ENCODE data around the gene WNT4.

The WNT4 gene

DNA sequence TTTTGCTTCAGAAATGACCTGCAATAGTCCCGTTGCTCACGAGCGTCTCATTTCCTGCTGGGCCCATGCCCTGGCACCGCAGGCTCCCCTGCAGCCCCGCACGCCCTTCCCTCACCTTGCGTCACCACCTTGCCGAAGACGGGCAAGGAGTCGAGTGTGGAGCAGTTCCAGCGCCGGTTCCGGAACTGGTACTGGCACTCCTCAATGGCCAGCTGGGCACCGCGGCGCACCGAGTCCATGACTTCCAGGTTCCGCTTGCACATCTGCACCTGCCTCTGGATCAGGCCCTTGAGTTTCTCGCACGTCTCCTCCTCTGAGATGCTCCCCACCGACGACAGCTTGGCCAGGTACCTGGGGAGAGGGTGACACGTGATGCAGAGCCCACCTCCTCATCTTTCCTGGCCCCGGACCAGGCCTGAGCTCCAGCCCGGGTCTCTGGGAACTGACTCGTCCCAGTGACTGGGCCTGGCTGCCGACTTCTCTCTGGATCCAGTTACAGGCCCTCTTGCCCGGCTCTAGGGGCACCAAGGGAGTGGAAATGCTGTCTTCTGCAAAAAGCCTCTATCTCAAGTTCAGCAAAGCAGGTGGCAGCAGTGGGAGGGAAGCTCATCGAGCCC is 13.3 kb downstream of the WNT4 start:
- DNase-seq (ENCODE audit: low read depth, low spot score), result no peak

DNA sequence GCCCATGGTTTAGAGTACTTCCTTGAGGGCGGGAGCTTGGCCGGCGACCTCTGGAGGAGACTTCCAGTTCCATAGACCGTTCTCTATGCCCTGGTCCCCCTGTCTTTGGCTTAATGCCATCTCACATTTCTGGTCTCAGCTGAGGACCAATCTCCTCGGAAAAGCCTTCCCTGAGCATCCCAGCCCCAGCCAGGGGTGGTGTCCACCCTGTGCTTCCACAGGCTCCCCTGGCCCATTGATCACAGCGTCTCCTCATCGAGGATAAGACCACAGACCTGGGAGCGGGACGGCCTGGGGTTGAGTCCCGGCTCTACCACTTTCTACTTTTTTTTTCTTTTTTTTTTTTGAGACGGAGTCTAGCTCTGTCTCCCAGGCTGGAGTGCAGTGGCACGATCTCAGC is 14.5 kb downstream of the WNT4 start:
- no peak for DNase-seq (ENCODE audit: low read depth, low spot score)

DNA sequence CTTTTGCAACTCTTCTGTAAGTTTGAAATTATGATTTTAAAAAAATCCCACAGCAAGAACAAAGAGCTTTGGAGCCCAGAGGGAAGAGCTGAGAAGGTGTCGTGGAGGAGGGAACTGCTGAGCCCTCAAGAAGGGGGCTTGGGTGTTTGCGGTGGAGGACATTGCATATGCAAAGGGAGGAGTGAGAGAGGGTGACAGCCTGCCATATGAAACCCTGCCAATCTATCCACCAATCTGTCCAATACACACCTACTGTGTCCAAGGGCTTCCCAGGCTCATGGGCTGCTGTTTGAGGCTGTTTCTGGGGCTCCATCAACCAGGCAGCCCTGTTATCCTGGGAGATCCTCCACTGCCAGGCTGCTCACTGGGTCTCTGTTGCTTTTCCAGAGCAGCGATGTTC is 15.2 kb downstream of the WNT4 start:
- DNase-seq (ENCODE audit: low read depth, low spot score), result no peak

DNA sequence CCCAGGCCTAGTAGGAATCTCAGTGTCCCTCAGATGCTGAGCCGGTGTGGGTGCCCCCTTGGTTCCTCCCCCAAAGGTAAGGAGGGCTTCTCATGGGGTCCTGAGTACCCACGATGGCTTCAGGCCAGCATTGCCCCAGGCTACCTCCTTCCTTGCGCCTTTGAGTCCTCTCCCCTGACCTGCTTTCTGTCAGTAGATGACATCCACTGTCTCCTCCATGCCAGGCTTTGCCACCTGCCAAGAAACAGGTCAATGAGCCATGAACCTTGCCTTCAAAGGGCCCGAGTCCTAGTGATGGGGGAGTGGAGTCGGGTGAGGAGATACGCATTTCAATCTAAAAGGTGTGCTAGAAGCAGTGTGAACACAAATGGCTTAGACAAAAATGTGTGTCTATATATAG is 15.6 kb downstream of the WNT4 start:
- DNase-seq (ENCODE audit: low read depth, low spot score), result no peak

DNA sequence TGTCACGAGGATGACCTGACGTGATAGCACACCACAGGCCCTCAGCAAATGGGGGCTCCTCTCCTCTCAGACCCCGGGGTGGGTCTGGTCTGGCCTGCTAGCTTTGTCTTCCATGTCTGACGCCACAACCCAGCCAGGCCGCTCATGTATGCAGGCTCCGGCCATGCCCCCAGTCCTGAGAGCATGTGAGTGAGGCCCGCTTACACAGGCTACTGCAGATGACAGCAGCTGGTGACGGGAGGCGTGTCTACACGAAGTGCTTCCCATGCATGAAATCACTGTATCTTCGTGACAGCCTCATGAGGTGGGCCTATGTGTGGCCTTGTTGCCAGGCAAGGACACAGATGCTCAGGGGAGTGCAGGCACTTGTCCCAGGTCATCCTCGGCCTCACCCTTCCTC is 16.4 kb downstream of the WNT4 start:
- no peak for DNase-seq (ENCODE audit: low read depth, low spot score)

DNA sequence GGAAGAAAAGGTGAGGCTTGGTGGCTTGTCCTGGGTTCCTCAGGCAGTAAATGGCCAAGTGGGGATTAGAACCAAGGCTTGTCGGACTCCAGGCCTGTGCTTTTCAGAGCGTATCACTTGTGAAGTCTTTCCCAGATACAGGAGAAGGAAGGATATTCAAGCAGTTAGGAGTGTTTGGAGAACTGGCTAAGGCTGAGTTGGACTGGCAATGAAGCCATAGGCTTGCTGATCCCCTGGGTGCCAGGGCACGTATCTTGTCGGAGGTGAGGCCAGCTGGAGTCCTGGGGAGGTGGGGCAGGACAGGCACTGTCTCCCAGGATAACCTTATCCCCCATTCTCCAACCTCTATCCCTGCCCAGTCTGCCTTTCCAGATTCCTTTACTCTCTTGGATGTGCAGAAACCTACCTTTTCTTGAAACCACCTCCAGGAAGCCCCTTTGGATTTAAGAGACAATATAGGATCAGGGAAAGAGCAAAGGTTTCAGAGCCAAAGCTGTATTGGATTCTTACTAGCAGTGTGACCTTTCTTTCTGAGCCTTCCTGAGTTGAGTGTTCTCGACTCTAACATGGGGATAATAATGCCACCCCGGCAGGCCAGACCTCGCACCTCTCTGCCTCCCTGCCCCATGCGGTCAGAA is 18.2 kb downstream of the WNT4 start:
- no peak for DNase-seq (ENCODE audit: low read depth, low spot score)

DNA sequence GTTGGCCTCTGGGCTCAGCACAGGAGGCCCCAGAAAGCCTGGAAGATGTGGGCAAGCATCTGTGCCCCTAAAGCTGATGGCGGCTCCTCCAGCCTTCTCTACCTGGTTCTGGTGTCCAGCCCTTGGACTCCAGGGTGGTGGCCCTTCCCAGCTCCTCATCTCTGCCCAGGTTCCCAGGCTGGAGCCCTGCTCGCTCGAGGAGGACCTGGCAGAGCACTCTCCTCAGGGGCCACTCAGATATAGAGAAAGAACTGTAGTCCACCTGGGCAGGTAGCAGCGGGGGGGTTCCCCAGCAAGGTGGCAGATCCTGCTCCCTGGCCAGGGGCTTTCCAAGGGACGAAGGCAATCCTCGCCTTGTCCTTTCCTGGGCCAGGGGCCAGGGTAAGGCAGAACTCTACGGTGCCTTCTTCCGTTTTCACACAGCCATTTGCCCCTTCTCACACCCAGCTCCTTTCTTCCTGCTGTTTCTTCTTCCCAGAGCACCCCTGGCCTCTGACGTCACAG is 18.9 kb downstream of the WNT4 start:
- no peak for DNase-seq (ENCODE audit: low read depth, low spot score)

DNA sequence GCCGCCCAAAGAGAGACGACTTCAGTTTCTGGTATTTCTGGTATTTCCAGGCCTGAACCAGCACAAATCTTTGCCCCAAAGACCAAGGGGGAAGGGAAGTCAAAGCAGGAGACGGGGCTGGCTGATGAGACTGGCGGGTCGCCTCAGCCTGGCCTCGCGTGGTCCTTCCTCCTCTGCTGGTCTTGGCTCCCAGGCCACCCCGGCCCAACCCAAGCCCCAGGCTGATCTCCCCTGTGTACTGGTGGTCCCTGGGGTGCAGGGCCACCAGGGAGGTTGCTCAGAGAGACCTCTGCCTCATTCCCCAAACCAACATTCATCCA is 19.9 kb downstream of the WNT4 start:
- no peak for DNase-seq (ENCODE audit: low read depth, low spot score)

DNA sequence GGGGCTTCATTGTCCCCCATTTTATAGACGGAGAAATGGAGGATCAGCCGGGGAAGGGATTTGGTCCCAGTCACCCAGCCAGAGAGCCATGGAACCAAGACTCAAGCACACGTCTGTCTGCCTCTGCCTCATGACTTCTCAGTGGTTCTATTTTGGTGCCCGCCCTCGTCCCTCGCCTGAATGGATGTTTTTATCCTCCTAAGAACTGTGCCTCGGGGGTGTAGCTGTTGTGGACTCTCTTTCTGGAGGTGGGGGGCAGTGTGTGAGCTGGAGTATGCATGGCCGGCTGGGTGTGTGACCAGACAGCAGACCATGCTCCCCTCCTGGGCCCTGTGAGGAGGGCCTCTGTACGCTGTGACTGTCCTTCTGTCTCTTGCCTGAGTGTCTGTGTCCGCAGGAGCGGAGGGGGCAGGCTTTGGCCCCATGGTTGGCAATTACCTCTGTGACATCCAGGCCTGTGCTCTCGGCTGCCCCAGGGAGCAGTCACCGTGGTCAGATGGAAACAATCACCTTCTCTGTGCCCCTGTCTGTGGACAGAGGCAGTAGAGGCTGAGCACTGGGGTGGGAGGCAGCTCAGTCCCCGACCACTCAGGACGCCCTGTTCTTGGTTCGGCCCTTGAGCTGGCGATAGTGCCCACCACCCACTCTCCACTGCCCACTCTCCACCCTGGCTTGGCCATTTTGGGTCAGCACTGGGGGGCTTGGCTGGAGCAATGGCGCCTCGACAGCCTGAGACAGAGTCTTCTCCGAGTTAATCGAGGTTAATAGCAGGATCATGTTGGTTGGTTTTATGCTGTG is 20.4 kb downstream of the WNT4 start:
- no peak for DNase-seq (ENCODE audit: low read depth, low spot score)

DNA sequence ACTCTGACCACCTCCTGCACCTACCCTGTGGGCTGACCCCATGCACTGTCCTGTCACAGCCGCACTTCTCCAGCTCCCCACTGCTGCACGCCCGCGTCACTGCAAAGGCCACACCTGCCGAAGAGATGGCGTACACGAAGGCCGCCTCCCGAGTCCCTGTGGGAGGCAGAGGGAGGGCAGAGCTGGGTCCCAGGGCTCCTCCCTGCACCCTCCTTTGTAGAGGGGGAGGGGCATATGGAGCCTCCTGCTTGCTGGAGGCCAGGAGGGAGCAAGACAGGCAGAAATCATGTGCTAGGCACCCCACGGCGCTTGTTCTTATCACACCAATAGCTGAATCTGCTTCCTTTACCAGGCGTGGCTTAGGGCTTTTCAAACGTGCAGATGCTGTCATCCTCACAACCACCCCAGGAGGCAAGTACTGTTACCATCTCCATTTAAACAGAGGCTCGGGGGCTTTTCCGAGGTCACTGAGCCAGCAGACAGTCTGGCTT is 21.4 kb downstream of the WNT4 start:
- DNase-seq (ENCODE audit: low read depth, low spot score), result no peak

DNA sequence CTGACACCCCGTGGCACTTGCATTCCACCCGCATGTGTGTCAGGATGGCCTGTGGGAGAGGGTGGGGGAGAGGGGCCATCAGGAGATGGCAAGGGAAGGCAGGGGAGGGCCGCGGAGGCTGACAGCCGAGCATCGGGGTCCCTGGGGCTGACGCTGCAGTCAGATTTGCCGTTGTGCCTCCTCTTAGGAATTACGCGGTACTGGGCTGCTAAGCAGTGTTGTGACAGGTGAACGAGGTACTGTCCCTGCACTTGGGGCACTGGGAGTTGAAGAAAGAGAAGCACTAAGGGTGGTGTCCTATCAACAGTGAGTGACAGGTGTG is 22.5 kb downstream of the WNT4 start:
- no peak for DNase-seq (ENCODE audit: low read depth, low spot score)

DNA sequence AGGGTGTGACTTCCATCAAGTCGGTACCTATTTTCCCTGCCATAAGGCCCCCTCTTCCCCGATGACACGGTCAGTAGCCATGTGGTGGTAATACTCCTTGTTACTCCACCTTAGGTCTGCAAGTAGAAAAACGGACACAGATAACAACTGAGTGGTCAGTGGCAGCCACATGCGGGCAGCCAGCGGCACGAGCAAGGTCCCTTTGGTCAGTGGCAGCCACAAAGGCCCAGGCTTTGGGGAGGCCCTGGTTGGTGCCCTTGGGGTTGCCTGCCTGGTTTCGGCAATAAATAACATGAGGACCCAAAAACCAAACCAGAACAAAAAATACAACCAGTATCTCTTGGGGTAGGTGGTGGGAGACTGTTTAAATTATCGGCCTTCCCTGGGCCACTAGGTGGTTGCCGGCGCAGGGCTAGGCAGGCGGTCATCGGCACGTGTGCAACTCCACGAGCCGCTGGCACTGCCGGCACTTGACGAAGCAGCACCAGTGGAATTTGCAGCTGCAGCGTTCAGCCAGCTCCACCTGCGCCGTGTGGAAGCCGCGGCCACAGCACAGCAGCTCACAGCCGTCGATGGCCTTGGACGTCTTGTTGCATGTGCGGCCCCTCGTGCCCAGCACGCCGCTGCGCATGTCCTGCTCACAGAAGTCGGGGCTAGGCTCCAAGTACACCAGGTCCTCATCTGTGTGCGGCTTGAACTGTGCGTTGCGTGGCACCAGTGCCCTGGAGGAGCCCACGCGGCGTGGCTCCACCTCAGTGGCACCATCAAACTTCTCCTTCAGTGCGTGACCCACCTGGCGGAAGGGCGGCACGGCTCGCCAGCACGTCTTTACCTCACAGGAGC is 23.1 kb downstream of the WNT4 start:
- DNase-seq (ENCODE audit: low read depth, low spot score), result no peak

DNA sequence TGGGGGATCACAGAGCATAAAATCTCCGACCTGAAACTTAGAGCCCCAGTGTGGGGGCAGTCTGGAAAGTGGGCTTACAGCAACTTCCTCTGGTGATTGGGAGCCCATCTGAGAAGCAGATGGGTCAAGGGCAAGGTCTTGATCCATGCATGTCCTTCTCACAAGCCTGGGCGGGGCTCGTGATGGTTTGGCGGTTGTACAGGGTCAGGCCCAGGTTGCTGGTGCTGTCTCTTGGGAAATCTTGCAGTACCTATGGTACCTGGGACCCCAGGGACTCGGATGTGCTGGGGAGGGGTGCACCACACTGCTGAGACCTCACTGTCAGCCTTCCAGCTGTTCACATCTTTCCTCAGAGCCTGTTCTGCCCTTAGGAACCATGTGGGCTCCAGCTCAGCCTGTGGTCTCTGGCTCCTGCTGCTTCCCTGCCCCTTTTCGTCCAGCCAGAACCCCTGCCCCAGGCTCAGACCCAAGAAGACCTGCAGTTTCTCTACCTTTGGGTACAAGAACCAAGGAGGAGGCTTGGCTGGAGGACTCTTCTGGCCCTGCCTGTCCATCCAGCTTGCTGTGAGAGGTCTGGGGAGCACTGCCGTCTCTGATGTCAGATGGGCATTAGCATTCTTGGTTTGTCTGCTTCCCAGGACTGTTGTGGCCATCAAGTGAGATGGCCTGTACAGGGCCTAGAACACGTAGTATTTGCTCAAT is 24.5 kb downstream of the WNT4 start:
- no peak for DNase-seq (ENCODE audit: low read depth, low spot score)

DNA sequence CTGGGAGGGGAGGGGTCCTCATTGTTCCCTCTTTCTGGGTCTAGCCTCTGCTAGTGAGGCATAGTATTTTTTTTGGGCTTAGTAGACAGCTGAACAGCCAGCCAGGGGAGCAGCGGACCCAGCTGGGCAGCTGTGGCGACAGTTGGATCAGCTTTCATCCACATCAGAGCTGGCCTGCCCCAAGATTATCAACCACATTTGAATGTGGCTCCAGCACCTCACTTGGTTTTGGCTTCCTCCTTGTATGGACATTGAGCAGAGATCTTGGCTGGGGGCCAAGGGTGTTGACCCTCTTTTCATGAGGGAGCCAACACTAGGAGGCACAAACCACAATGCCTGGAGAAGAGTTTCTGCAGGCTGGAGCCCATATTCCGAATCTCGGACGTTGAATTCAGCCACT is 25.0 kb downstream of the WNT4 start:
- DNase-seq (ENCODE audit: low read depth, low spot score), result no peak

DNA sequence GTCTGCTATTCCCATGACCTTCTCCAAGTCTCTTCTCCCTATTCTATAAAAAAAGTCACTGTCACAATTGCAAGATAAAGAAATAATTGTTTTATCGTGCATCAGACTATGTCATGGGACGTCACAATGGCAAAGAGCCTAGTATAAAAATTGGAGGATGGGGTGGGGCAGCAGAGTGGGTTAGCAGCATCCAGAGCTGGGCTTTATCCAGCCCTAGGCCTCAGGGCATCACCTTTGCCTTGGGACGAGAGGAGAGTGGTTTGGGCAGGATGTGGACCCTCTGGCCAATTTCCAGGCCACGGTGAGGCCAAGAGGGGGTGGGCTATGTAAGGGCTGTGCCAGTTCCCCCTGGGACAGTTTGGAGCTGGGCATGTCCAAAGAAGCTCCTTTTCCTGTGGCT is 25.7 kb downstream of the WNT4 start:
- no peak for DNase-seq (ENCODE audit: low read depth, low spot score)

DNA sequence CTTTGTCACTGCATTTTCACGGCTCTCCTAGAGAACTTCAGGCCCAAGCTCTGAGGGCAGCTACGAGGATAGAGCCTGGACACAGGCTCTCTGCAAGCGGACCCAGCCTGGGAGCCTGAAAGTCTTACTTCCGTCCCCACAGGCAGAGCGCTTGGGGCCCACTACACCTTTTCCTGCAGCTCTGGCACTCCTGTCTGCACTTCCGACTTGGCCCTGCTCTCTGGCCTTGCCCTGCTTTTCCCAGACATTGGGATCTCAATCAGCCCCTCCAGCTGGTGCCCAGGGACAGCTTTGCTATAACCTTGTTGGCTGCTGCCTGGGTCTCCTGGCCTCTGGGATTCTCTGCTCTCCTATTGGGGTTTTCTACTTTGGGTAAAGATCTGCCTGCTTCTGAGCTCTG is 27.6 kb downstream of the WNT4 start:
- DNase-seq (ENCODE audit: low read depth, low spot score), result no peak

DNA sequence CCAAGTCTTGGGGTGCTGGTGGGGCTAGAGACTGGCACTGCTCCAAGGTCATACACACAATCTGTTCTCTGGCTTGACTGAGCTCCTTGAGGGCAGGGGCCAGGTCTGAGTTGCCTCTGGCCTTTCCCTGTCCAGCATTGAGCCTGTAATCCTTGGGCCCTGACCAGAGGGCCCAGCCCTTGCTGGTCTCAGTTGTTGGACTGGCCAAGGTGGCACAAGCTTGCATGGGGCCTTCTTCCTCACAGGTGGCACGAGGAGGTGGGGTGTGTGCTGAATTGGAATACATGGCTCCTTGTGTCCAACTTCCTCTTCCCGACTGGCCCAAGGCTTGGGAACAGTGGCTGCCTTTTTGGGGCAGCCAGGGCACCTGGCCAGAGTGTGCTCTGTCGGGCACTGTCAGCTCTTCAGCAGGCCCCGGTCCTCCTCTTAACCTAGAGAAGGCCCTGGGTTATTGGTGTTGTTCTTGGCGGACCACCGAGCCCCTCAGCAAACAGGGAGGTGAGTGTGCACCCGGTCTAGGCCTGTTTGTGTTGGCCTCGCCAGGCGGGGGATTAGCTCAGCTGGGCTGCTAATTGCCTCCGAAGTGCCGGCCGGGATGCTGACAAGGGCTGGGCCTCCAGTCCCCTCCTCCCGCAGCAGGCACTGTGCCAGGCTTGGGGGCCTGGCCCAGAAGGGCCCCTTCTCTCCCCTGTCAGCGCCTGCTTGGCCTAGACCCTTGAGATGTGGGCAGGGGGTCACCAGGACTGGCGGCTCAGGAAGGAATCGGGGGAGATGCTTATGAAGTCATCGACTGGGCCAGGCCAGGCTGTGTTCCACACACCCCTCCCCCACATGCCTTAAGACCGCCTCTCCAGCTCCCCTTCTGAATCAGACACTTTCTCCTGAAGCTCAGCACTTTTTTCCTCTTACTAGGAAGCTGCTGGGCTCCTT is 28.5 kb downstream of the WNT4 start:
- DNase-seq (ENCODE audit: low read depth, low spot score), result no peak

DNA sequence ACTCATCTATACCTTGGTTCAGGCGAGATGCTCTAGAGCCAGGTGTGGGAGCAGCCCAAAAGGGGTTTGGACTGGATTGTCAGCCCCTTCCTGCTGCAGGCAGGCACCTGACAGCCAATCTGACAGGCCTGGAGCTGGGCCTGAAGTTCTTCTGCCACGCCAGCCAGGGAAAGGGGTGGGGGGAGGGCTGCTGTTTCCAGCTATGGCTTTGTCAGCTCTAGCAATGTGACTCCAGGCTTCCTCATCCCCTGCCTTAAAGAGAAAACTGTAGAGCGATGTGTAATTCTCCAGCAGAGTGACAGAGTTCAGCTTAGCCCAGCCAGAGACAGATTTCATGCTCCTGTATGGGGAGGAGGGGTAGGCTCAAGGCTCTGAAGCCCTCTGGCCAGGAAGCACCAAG is 30.3 kb downstream of the WNT4 start:
- no peak for DNase-seq (ENCODE audit: low read depth, low spot score)

DNA sequence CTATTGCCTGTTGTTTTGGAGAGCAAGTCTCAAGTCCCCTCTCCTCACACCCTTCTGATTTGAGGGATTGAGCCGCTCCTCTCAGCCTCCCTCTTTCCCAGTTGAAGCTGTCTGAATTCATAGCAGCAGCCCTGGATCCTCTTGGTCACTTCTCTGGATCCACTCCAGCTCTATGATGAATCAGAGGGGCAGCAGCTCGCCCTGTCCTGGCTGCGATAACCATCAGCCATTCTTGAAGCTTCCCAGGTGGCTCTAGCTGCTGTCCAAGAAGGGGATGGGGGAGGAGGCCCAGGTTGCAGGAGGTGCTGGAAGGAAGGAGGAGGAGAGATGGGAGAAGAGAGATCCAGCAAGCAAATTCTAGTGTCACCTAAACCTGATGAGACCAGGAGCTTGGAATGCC is 31.3 kb downstream of the WNT4 start:
- no peak for DNase-seq (ENCODE audit: low read depth, low spot score)

DNA sequence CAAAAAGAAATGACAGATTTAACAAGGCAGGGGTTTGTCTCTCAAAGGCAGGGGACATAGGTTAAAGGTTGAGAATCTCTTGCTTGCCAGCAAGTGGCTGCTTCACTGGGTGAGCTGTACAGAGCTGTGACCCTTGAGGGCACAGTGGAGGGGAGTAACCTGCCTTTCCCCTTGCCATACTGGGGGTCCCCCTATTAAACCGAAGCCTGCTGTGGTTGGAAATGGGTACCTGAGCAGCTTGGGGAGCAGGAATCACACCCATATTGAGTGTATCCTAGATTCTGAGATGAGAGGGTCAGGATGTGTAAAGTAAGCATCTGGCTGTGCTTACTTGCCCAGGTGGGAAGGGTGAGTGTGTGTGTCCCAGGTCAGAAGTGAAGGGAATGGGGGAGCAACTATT is 31.8 kb downstream of the WNT4 start:
- no peak for DNase-seq (ENCODE audit: low read depth, low spot score)

Data from activated naive CD8-positive, alpha-beta T cell treated with anti-CD3 and anti-CD28 coated beads, Interleukin-2, amount 50 U/mL, for 16 hours (primary cell).